GM23338 (cell line): ENCODE data around the gene FOXP1. TPM values are rescaled to one million over a fixed set of nuclear protein-coding genes. Genes with fewer than 3 reads are reported as not detected.

ENCODE experiments used
- ATAC-seq: fragments of 200-7000 bp; cut with Tn5 transposase; 3 replicates; pipeline ENCODE4 v1.9.1; 2020
- DNase-seq: peaks from one replicate; pipeline ENCODE4 v3.0.0-alpha.2; 2015; ENCODE audit warnings: low spot score
- H2AFZ ChIP-seq: fragments of 200-600 bp; sonication (generic); 2 replicates; pipeline ENCODE4 v1.8.0; 2016; ENCODE audit warnings: antibody characterized with exemption, mild to moderate bottlenecking, moderate library complexity
- H3F3A ChIP-seq: fragments of 200-600 bp; sonication (generic); replicated peaks from 2 replicates; pipeline ENCODE4 v1.8.0; 2017; ENCODE audit warnings: antibody characterized with exemption, mixed run types, low read depth
- H3K27ac ChIP-seq: fragments of 200-600 bp; sonication (generic); 2 replicates; pipeline ENCODE4 v1.6.1; 2016; ENCODE audit warnings: low read depth
- H3K27me3 ChIP-seq: fragments of 200-600 bp; sonication (generic); 2 replicates; pipeline ENCODE4 v1.8.0; 2016; ENCODE audit warnings: mild to moderate bottlenecking, mixed run types, moderate library complexity; ENCODE audit not compliant: insufficient read depth
- H3K36me3 ChIP-seq: fragments of 200-600 bp; sonication (generic); 2 replicates; pipeline ENCODE4 v1.8.0; 2016; ENCODE audit warnings: mild to moderate bottlenecking; ENCODE audit not compliant: insufficient read depth
- H3K4me1 ChIP-seq: fragments of 200-600 bp; sonication (generic); 2 replicates; pipeline ENCODE4 v1.8.0; 2016; ENCODE audit warnings: mild to moderate bottlenecking, moderate library complexity; ENCODE audit not compliant: insufficient read depth
- H3K4me2 ChIP-seq: fragments of 200-600 bp; sonication (generic); 2 replicates; pipeline ENCODE4 v1.7.1; 2017; ENCODE audit warnings: mixed run types
- H3K4me3 ChIP-seq: fragments of 200-600 bp; sonication (generic); 2 replicates; pipeline ENCODE4 v1.6.1; 2016; ENCODE audit warnings: mixed run types
- H3K79me2 ChIP-seq: fragments of 200-600 bp; sonication (generic); replicated peaks from 2 replicates; pipeline ENCODE4 v1.8.0; 2017; ENCODE audit warnings: mild to moderate bottlenecking; ENCODE audit not compliant: insufficient read depth
- H3K9me2 ChIP-seq: fragments of 200-600 bp; sonication (generic); 2 replicates; pipeline ENCODE4 v1.8.0; 2017; ENCODE audit not compliant: insufficient read depth
- H4K20me1 ChIP-seq: fragments of 200-600 bp; sonication (generic); replicated peaks from 2 replicates; pipeline ENCODE4 v1.8.0; 2017; ENCODE audit warnings: mild to moderate bottlenecking; ENCODE audit not compliant: insufficient read depth
- H3K27ac Mint-ChIP-seq: 2 replicates; pipeline ENCODE4 v1.8.0; 2020; ENCODE audit warnings: inconsistent platforms, mild to moderate bottlenecking, moderate library complexity, mixed read lengths
- H3K27me3 Mint-ChIP-seq: 3 replicates; pipeline ENCODE4 v1.8.0; 2022; ENCODE audit warnings: low read depth, mild to moderate bottlenecking, moderate library complexity, mixed read lengths, inconsistent platforms; ENCODE audit not compliant: insufficient read depth, poor library complexity
- H3K36me3 Mint-ChIP-seq: 3 replicates; pipeline ENCODE4 v1.8.0; 2021; ENCODE audit warnings: low read depth, mild to moderate bottlenecking, inconsistent platforms, moderate library complexity, mixed read lengths
- H3K4me1 Mint-ChIP-seq: 3 replicates; pipeline ENCODE4 v1.8.0; 2020; ENCODE audit warnings: mild to moderate bottlenecking, inconsistent platforms, mixed read lengths
- H3K4me3 Mint-ChIP-seq: 3 replicates; pipeline ENCODE4 v1.8.0; 2021; ENCODE audit warnings: moderate library complexity, mild to moderate bottlenecking, inconsistent platforms, mixed read lengths
- H3K9me3 Mint-ChIP-seq: 3 replicates; pipeline ENCODE4 v1.8.0; 2020; ENCODE audit warnings: moderate library complexity, mild to moderate bottlenecking, inconsistent platforms, mixed read lengths
- JUNB ChIP-seq: IDR thresholded peaks from one replicate; pipeline ENCODE4 v1.6.1; 2016; ENCODE audit warnings: antibody characterized with exemption; ENCODE audit not compliant: unreplicated experiment
- POLR2AphosphoS5 ChIP-seq: IDR thresholded peaks from 2 replicates; pipeline ENCODE4 v1.6.1; 2016; ENCODE audit warnings: antibody characterized with exemption, low read depth
- ZNF114 ChIP-seq: fragments of 250-450 bp; sonication (Bioruptor Pico); IDR thresholded peaks from 2 replicates; pipeline ENCODE4 v1.5.0; 2020; ENCODE audit warnings: mild to moderate bottlenecking, moderate library complexity
- polyA plus RNA-seq: library from polyadenylated mRNA; unstranded; fragments of >200 nt; fragmentation: Nextera tagmentation; extraction: Ambion mirVana; gene quantifications from 2 replicates; pipeline ENCODE4 v1.2.1, GENCODE V29; 2016
- total RNA-seq: library from RNA; depleted of rRNA; stranded (reverse); fragments of >200 nt; shearing (Covaris generic); gene quantifications from 2 replicates; pipeline ENCODE4 v1.2.3, GENCODE V29; 2014
- TF ChIP-seq, protein P1 (sequence below): IDR thresholded peaks from one replicate; pipeline ENCODE4 v1.6.1; 2018; ENCODE audit warnings: antibody characterized with exemption; ENCODE audit not compliant: unreplicated experiment
- TF ChIP-seq, protein P2 (sequence below): IDR thresholded peaks from 2 replicates; pipeline ENCODE4 v1.6.1; 2016; ENCODE audit warnings: antibody characterized with exemption
- TF ChIP-seq, protein P3 (sequence below): fragments of 250-450 bp; sonication (Bioruptor Pico); IDR thresholded peaks from 2 replicates; pipeline ENCODE4 v1.5.0; 2020; ENCODE audit warnings: mild to moderate bottlenecking, moderate library complexity
- TF ChIP-seq, protein P4 (sequence below), 2 experiments: fragments of 200-600 bp in 1 of 2; sonication (generic) in 1 of 2; conservative IDR thresholded peaks; 2 replicates each; pipeline versions ENCODE4 v1.5.1 to v1.6.1; 2016 to 2017; ENCODE audit warnings: antibody characterized with exemption in 2 of 2, low read depth in 2 of 2, mild to moderate bottlenecking in 2 of 2, moderate library complexity in 1 of 2

Gene FOXP1
- total and polyA plus RNA-seq, 2 experiments from 2014 or later = 32.9 to 35.5 TPM

DNA sequence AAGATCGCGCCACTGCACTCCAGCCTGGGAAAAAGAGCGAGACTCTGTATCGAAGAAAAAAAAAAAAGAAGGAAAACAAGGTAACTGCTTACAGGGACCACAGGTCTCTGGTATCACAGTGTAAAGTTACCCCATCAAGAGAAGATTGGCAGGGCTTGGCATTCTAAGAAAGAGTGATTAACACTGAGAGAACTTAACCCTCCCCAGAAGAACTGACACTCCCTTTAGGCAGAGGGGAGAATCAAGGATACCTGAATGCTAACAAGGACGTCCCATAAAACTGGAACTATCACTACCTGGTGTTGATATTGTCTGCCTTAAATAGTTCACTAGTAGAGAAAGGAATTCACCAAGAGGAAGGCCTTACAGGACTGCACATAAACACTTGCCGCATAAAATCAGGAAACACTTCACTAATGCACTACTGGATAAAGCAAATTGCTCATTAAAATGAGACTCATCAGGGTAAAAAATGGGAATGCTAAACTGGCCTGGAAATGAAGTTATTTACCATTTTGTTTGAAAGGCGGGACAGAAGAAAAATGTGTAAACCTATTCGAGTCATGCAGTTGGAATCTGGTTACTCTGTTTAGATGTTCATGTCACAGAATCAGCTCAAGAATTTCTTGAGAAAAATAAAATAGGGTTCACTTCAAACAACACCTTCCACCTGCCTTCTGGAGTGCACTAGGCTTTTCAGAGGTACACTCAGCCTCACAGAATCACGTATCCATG, 121.6 kb downstream of the FOXP1 start:
- Histone ChIP-seq H3K4me1 (peaks cover 6% of the 10 kb centered on the region), H3K4me2 (no peak overlapping the region), H3K4me3 (no peak overlapping the region), H2AFZ (no peak overlapping the region), H3K36me3 (no peaks in the 10 kb centered on the region), H3K27ac (no peak overlapping the region), H4K20me1 (no peaks in the 10 kb centered on the region), H3K79me2 (no peaks in the 10 kb centered on the region), H3K27me3 (no peaks in the 10 kb centered on the region), H3K9me2 (no peaks in the 10 kb centered on the region), H3F3A (no peaks in the 10 kb centered on the region)
- peak overlapping the region; percentile 1; the same call in 1 of the 2 replicates for H3K27ac Mint-ChIP-seq
- peaks cover 13% of the 10 kb centered on the region for H3K4me1 Mint-ChIP-seq
- DNase-seq = no peak
- H3K9me3 Mint-ChIP-seq = no peaks in the 10 kb centered on the region; the same call in 2 of the 3 replicates
- ATAC-seq = no peak
- no peaks in the 10 kb centered on the region for H3K36me3 Mint-ChIP-seq
- peaks cover 3% of the 10 kb centered on the region for H3K27me3 Mint-ChIP-seq
- H3K4me3 Mint-ChIP-seq = no peak overlapping the region
- TF ChIP-seq, protein P1, sequence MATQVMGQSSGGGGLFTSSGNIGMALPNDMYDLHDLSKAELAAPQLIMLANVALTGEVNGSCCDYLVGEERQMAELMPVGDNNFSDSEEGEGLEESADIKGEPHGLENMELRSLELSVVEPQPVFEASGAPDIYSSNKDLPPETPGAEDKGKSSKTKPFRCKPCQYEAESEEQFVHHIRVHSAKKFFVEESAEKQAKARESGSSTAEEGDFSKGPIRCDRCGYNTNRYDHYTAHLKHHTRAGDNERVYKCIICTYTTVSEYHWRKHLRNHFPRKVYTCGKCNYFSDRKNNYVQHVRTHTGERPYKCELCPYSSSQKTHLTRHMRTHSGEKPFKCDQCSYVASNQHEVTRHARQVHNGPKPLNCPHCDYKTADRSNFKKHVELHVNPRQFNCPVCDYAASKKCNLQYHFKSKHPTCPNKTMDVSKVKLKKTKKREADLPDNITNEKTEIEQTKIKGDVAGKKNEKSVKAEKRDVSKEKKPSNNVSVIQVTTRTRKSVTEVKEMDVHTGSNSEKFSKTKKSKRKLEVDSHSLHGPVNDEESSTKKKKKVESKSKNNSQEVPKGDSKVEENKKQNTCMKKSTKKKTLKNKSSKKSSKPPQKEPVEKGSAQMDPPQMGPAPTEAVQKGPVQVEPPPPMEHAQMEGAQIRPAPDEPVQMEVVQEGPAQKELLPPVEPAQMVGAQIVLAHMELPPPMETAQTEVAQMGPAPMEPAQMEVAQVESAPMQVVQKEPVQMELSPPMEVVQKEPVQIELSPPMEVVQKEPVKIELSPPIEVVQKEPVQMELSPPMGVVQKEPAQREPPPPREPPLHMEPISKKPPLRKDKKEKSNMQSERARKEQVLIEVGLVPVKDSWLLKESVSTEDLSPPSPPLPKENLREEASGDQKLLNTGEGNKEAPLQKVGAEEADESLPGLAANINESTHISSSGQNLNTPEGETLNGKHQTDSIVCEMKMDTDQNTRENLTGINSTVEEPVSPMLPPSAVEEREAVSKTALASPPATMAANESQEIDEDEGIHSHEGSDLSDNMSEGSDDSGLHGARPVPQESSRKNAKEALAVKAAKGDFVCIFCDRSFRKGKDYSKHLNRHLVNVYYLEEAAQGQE = no peak
- TF ChIP-seq, protein P2, sequence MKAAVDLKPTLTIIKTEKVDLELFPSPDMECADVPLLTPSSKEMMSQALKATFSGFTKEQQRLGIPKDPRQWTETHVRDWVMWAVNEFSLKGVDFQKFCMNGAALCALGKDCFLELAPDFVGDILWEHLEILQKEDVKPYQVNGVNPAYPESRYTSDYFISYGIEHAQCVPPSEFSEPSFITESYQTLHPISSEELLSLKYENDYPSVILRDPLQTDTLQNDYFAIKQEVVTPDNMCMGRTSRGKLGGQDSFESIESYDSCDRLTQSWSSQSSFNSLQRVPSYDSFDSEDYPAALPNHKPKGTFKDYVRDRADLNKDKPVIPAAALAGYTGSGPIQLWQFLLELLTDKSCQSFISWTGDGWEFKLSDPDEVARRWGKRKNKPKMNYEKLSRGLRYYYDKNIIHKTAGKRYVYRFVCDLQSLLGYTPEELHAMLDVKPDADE = no peak
- no peak for TF ChIP-seq ZNF114
- TF ChIP-seq, protein P3, sequence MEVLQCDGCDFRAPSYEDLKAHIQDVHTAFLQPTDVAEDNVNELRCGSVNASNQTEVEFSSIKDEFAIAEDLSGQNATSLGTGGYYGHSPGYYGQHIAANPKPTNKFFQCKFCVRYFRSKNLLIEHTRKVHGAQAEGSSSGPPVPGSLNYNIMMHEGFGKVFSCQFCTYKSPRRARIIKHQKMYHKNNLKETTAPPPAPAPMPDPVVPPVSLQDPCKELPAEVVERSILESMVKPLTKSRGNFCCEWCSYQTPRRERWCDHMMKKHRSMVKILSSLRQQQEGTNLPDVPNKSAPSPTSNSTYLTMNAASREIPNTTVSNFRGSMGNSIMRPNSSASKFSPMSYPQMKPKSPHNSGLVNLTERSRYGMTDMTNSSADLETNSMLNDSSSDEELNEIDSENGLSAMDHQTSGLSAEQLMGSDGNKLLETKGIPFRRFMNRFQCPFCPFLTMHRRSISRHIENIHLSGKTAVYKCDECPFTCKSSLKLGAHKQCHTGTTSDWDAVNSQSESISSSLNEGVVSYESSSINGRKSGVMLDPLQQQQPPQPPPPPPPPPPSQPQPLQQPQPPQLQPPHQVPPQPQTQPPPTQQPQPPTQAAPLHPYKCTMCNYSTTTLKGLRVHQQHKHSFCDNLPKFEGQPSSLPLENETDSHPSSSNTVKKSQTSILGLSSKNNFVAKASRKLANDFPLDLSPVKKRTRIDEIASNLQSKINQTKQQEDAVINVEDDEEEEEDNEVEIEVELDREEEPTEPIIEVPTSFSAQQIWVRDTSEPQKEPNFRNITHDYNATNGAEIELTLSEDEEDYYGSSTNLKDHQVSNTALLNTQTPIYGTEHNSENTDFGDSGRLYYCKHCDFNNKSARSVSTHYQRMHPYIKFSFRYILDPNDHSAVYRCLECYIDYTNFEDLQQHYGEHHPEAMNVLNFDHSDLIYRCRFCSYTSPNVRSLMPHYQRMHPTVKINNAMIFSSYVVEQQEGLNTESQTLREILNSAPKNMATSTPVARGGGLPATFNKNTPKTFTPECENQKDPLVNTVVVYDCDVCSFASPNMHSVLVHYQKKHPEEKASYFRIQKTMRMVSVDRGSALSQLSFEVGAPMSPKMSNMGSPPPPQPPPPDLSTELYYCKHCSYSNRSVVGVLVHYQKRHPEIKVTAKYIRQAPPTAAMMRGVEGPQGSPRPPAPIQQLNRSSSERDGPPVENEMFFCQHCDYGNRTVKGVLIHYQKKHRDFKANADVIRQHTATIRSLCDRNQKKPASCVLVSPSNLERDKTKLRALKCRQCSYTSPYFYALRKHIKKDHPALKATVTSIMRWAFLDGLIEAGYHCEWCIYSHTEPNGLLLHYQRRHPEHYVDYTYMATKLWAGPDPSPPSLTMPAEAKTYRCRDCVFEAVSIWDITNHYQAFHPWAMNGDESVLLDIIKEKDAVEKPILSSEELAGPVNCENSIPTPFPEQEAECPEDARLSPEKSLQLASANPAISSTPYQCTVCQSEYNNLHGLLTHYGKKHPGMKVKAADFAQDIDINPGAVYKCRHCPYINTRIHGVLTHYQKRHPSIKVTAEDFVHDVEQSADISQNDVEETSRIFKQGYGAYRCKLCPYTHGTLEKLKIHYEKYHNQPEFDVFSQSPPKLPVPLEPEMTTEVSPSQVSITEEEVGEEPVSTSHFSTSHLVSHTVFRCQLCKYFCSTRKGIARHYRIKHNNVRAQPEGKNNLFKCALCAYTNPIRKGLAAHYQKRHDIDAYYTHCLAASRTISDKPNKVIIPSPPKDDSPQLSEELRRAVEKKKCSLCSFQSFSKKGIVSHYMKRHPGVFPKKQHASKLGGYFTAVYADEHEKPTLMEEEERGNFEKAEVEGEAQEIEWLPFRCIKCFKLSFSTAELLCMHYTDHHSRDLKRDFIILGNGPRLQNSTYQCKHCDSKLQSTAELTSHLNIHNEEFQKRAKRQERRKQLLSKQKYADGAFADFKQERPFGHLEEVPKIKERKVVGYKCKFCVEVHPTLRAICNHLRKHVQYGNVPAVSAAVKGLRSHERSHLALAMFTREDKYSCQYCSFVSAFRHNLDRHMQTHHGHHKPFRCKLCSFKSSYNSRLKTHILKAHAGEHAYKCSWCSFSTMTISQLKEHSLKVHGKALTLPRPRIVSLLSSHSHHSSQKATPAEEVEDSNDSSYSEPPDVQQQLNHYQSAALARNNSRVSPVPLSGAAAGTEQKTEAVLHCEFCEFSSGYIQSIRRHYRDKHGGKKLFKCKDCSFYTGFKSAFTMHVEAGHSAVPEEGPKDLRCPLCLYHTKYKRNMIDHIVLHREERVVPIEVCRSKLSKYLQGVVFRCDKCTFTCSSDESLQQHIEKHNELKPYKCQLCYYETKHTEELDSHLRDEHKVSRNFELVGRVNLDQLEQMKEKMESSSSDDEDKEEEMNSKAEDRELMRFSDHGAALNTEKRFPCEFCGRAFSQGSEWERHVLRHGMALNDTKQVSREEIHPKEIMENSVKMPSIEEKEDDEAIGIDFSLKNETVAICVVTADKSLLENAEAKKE = no peak
- TF ChIP-seq JUNB = no peak
- TF ChIP-seq POLR2AphosphoS5 = no peak
- TF ChIP-seq, protein P4, sequence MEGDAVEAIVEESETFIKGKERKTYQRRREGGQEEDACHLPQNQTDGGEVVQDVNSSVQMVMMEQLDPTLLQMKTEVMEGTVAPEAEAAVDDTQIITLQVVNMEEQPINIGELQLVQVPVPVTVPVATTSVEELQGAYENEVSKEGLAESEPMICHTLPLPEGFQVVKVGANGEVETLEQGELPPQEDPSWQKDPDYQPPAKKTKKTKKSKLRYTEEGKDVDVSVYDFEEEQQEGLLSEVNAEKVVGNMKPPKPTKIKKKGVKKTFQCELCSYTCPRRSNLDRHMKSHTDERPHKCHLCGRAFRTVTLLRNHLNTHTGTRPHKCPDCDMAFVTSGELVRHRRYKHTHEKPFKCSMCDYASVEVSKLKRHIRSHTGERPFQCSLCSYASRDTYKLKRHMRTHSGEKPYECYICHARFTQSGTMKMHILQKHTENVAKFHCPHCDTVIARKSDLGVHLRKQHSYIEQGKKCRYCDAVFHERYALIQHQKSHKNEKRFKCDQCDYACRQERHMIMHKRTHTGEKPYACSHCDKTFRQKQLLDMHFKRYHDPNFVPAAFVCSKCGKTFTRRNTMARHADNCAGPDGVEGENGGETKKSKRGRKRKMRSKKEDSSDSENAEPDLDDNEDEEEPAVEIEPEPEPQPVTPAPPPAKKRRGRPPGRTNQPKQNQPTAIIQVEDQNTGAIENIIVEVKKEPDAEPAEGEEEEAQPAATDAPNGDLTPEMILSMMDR (conservative IDR thresholded peaks at IDR 0.05; ENCODE audit: low read depth in 2 of 2) = no peak
